ENCODE data around the gene SLC22A12. TPM values are rescaled to one million over a fixed set of nuclear protein-coding genes. Genes with fewer than 3 reads are reported as not detected.

The SLC22A12 gene
- total RNA-seq, 4 donors from 2014 or later, result not detected

- Histone ChIP-seq H3K27me3 (peaks cover 0 to 18% of the 10 kb centered on the region in 2 donors), H3K4me3 (peak overlapping the region in 2 of 4 donors; percentile 32 to 41), H3K27ac (no peak overlapping the region), H3K9me3 (no peaks in the 10 kb centered on the region), H3K36me3 (no peaks in the 10 kb centered on the region), H3K4me1 (peaks cover 0 to 15% (median 7%) of the 10 kb centered on the region in 4 donors)
- no peak for DNase-seq
- TF ChIP-seq CTCF (IDR thresholded peaks at IDR 0.05) (no peak), POLR2A (IDR thresholded peaks at IDR 0.05) (no peak)
Observed at GRCh38 chr11:64643920-64644646, 53.1 kb downstream of the SLC22A12 start.

GRCh38 chr11:64644647-64645275 lies 53.7 kb downstream of the SLC22A12 start:
- Histone ChIP-seq H3K27me3 (peaks cover 0 to 18% of the 10 kb centered on the region in 2 donors), H3K36me3 (no peaks in the 10 kb centered on the region), H3K27ac (no peak overlapping the region), H3K4me1 (peaks cover 0 to 15% (median 7%) of the 10 kb centered on the region in 4 donors), H3K9me3 (no peaks in the 10 kb centered on the region), H3K4me3 (no peak overlapping the region)
- no peak for DNase-seq
- TF ChIP-seq POLR2A (IDR thresholded peaks at IDR 0.05) (no peak), CTCF (IDR thresholded peaks at IDR 0.05) (no peak)

- Histone ChIP-seq H3K4me1 (peaks cover 0 to 15% (median 7%) of the 10 kb centered on the region in 4 donors), H3K36me3 (no peaks in the 10 kb centered on the region), H3K27me3 (peaks cover 0 to 11% of the 10 kb centered on the region in 2 donors), H3K27ac (no peak overlapping the region), H3K4me3 (no peak overlapping the region), H3K9me3 (no peaks in the 10 kb centered on the region)
- no peak for DNase-seq
- TF ChIP-seq POLR2A (IDR thresholded peaks at IDR 0.05) (no peak), CTCF (IDR thresholded peaks at IDR 0.05) (no peak)
Observed at GRCh38 chr11:64647019-64647779, 56.2 kb downstream of the SLC22A12 start.

- TF ChIP-seq POLR2A (IDR thresholded peaks at IDR 0.05) (no peak), CTCF (IDR thresholded peaks at IDR 0.05) (no peak)
- Histone ChIP-seq H3K4me1 (peaks cover 0 to 7% (median 2%) of the 10 kb centered on the region in 4 donors), H3K27ac (no peak overlapping the region), H3K27me3 (no peaks in the 10 kb centered on the region), H3K9me3 (no peaks in the 10 kb centered on the region), H3K36me3 (no peaks in the 10 kb centered on the region), H3K4me3 (no peak overlapping the region)
- no peak for DNase-seq
Observed at GRCh38 chr11:64648551-64648950, 57.5 kb downstream of the SLC22A12 start.

- Histone ChIP-seq H3K27me3 (no peaks in the 10 kb centered on the region), H3K4me3 (no peak overlapping the region), H3K36me3 (no peaks in the 10 kb centered on the region), H3K4me1 (peaks cover 0 to 4% (median 0%) of the 10 kb centered on the region in 4 donors), H3K9me3 (no peaks in the 10 kb centered on the region), H3K27ac (no peak overlapping the region)
- TF ChIP-seq POLR2A (IDR thresholded peaks at IDR 0.05) (no peak), CTCF (IDR thresholded peaks at IDR 0.05) (peak in 3 of 6 experiments; percentile 34 to 41 (median 38))
- DNase-seq, result no peak
Observed at GRCh38 chr11:64649291-64649697, 58.3 kb downstream of the SLC22A12 start.

All from Peyer's patch (tissue), 4 donors.